GM18858 (cell line): ENCODE data around the gene ZNF358.

Source experiments
- ATAC-seq: cut with Tn5 transposase; IDR thresholded peaks from one replicate; pipeline ENCODE4 v1.9.1; 2021; ENCODE audit not compliant: unreplicated experiment

ZNF358 gene

DNA sequence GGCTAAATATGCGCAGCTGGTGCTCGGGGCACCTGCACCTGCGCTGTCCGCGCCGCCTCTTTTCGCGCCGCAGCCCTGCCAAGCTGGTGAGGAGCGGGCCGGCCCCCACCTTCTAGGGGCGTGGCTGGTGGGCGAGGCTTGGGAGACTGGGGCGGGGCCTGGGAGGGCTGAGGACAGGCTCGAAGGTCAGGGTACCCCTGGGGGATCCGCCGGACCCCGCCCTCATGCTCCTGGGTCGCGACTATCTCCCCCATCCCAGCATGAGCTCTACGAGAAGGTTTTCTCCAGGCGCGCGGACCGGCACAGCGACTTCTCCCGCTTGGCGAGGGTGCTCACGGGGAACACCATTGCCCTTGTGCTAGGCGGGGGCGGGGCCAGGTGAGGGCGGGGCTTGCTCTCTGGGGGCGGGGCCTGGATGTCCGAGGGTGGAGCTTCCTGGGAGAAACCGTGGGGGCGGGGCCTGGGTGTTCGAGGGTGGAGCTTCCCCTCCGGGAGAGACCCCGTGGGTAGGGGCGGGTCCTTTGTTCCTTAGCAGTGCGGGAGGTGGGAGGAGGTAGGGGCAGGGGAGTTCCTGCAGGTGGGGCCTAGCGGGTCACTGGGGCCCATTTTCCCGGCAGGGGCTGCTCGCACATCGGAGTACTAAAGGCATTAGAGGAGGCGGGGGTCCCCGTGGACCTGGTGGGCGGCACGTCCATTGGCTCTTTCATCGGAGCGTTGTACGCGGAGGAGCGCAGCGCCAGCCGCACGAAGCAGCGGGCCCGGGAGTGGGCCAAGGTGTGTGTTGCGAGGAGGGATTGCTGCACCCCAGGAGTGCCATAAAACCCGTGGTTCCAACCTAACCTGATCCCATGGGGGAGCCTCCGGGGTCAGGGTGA, 39.3 kb downstream of the ZNF358 start:
- no peak for ATAC-seq

GRCh38 chr19:7556696-7557315, 40.9 kb downstream of the ZNF358 start:
- ATAC-seq: no peak

- no peak for ATAC-seq
These were observed 42.8 kb downstream of the ZNF358 start for GRCh38 chr19:7558667-7559066.

- no peak for ATAC-seq
These were observed 43.2 kb downstream of the ZNF358 start for GRCh38 chr19:7559102-7559501.

DNA sequence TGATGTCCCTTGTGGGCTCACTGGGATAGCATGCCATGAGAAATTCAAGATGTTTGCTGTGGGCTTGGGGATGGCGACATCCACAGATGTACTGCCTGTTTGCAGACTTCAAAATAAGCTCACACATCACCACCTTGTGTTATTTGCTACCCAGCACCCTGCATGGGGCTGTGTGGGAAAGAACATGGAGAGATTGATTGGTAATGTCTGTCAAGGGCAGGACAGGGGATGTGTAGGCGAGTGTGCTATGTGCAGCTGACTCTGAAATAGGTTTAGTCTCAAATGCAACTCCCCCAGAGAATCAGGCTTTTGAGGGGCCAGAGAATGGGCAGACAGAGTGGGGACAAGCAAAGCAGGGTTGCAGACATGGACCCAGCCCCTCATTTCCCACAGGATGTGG, 44.4 kb downstream of the ZNF358 start:
- ATAC-seq: no peak

- no peak for ATAC-seq
These were observed 45.4 kb downstream of the ZNF358 start for GRCh38 chr19:7561325-7561724.

DNA sequence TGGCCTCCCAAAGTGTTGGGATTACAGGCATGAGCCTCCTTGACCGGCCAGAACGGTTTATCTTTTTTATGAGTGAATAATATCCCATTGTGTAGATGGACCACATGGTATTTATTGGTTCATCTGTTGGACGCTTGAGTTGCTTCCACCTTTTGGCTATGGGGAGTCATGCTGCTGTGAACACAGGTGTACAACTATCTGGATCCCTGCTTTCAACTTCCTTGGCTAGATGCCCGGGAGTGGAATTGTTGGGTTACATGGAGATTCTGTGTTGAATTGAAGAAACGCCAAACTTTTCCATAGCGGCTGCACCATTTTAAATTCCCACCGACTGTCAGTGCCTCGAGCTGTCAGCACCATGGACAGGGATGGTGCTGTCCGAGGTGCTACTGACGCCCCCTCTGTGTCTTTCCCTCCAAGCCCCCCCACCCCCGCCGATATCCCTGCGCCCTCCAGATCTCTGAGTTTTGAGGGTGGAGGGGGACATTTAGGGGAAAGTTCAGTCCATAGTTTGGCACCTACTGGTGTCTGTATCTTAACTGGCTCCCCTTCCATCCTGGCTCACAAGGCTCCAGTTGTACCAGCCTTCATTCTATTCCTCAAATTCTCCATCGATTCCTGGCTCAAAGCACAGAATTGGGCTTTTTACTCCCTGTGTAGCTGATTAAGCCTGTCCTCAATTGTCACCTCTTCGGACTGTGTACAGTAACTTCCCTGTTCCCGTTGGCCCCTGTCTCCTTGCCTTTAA, 46.9 kb downstream of the ZNF358 start:
- no peak for ATAC-seq

- no peak for ATAC-seq
These were observed 49.0 kb downstream of the ZNF358 start for GRCh38 chr19:7564866-7565265.

GRCh38 chr19:7565332-7565731, 49.4 kb downstream of the ZNF358 start:
- ATAC-seq: no peak
